ENCODE measurements around the gene PPP2R3B. TPM values are rescaled to one million over a fixed set of nuclear protein-coding genes. Genes with fewer than 3 reads are reported as not detected.
"Not testable (repeated sequence)": the region's sequence is repeated elsewhere in the genome, so short reads cannot be mapped to it uniquely, and the experiment has no call there.

The PPP2R3B gene
- total and polyA plus RNA-seq, 11 donors = 60.9 to 186 (median 113) TPM

DNA sequence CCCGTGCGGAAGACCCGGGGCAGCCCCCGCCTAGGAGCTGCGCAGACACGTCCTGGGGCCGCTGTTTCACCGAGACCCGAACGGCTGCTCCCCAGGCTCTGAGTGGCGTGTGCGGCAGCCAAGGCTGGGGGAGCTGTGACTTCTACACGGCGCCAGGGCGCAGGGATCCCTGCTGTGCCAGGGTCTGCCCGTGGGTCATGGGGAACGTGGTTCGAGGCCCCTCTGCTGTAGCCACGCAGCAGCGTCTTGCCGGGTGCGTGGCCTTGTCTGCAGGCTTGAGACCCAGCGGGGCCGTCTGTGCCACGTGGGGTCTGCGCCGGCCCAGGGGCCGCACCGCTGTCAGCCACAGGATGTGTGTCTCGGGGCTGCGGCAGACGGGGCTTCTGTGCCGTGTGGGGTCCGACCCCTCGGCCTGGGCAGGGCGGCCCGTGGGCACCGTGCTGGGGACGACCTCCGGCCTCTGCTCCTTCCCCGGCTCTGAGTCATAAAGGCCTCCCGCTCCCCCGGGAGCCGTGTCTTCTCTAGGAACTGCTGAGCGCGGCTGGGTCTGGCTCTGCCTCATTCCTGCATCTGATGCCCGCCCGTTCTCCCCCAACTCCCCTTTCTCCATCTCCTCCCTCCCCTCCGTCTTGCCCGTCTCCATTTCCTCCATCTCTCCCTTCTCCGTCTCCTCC, 55.4 kb downstream of the PPP2R3B start:
- TF ChIP-seq POLR2A (IDR thresholded peaks at IDR 0.05) = no peak
- TF ChIP-seq, protein P1, sequence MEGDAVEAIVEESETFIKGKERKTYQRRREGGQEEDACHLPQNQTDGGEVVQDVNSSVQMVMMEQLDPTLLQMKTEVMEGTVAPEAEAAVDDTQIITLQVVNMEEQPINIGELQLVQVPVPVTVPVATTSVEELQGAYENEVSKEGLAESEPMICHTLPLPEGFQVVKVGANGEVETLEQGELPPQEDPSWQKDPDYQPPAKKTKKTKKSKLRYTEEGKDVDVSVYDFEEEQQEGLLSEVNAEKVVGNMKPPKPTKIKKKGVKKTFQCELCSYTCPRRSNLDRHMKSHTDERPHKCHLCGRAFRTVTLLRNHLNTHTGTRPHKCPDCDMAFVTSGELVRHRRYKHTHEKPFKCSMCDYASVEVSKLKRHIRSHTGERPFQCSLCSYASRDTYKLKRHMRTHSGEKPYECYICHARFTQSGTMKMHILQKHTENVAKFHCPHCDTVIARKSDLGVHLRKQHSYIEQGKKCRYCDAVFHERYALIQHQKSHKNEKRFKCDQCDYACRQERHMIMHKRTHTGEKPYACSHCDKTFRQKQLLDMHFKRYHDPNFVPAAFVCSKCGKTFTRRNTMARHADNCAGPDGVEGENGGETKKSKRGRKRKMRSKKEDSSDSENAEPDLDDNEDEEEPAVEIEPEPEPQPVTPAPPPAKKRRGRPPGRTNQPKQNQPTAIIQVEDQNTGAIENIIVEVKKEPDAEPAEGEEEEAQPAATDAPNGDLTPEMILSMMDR (IDR thresholded peaks at IDR 0.05) = no peak
- Histone ChIP-seq H3K9me3 (no peaks in the 10 kb centered on the region), H3K36me3 (peaks cover 0 to 25% (median 12%) of the 10 kb centered on the region in 9 donors), H3K27me3 (peaks cover 0 to 15% (median 5%) of the 10 kb centered on the region in 9 donors), H3K4me1 (peaks cover 0 to 14% (median 8%) of the 10 kb centered on the region in 12 donors), H3K4me3 (peak overlapping the region in 10 of 12 donors; percentile 1 to 43 (median 21)), H3K27ac (no peak overlapping the region)
- peak in 2 of 5 donors; percentile 37 to 76 for DNase-seq
- intact Hi-C loops (cut with DNase I) = no loop called here
- peak in 3 of 4 donors; percentile 42 to 63 (median 54) for ATAC-seq
- WGBS, 4 donors = 3 to 29% (median 10%) methylated on average over 24 to 51 of the region's 51 CpGs

DNA sequence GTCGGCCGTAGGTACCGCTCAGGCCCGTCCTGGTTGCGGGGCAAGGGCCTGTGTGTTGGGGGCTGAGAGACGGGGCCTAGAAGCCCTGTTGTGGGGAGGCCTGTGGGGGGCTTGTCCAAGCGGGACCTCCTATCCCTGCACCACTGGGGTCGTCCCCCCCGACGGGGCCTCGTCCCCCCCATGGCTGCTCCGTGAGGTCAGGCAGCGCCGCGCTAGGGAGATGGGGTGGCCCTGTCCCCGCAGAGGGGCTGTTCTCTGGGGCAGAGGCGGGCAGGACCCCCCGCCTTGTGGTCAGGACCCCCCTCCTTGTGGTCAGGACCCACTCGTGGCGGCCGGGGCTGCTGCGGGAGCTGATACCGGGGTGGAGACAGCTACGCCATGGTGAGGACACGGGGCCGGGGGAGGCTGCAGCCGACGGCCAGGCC, 56.0 kb downstream of the PPP2R3B start:
- Histone ChIP-seq H3K27me3 (peaks cover 0 to 15% (median 5%) of the 10 kb centered on the region in 9 donors), H3K36me3 (peaks cover 0 to 25% (median 12%) of the 10 kb centered on the region in 9 donors), H3K4me1 (peaks cover 0 to 14% (median 8%) of the 10 kb centered on the region in 12 donors), H3K4me3 (peak overlapping the region in 8 of 12 donors; percentile 1 to 43 (median 26)), H3K27ac (no peak overlapping the region), H3K9me3 (no peaks in the 10 kb centered on the region)
- 13 to 22% (median 16%) methylated on average over 7 to 28 of the region's 28 CpGs; no CpG with 5 or more reads in 1 of the 4 donors for WGBS, 4 donors
- DNase-seq (peak in 2 of 5 donors; percentile 26 to 42), ATAC-seq (peak in 2 of 4 donors; percentile 3 to 16)
- intact Hi-C loops (cut with DNase I) = no loop called here
- TF ChIP-seq, protein P1 (IDR thresholded peaks at IDR 0.05) = no peak
- TF ChIP-seq POLR2A (IDR thresholded peaks at IDR 0.05) = no peak

DNA sequence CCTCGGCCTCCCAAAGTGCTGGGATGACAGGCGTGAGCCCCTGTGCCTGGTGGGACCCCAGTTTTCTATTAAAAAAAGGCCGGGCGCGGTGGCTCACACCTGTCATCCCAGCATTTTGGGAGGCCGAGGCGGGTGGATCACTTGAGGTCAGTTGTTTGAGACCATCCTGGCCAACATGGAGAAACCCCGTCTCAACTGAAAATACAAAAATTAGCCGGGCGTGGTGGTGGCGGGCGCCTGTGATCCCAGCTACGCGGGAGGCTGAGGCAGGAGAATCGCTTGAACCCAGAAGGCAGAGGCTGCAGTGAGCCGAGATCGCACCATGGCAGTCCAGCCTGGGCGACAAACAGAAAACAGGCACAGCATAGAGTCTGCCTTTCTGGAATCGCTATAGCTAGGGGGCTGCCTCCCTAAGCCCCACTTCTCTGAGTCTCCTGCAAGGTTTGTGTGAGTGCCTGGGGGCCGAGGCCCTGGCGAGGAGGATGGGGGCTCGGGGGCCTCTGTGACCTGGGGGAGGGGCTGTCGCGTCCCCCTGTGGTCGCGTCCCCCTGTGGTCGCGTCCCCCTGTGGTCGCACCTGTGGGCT, 56.5 kb downstream of the PPP2R3B start:
- H3K9me3 ChIP-seq; ATAC-seq; H3K27ac ChIP-seq; H3K4me3 ChIP-seq; intact Hi-C loops (cut with DNase I): not testable (repeated sequence)
- peak in 2 of 5 donors; percentile 5 to 33 for DNase-seq
- Histone ChIP-seq H3K36me3 (peaks cover 0 to 23% (median 12%) of the 10 kb centered on the region in 9 donors), H3K4me1 (peaks cover 0 to 14% (median 8%) of the 10 kb centered on the region in 12 donors), H3K27me3 (peaks cover 0 to 15% (median 5%) of the 10 kb centered on the region in 9 donors)
- WGBS, 4 donors = 67 to 91% (median 80%) methylated on average over 27 to 29 of the region's 29 CpGs

DNA sequence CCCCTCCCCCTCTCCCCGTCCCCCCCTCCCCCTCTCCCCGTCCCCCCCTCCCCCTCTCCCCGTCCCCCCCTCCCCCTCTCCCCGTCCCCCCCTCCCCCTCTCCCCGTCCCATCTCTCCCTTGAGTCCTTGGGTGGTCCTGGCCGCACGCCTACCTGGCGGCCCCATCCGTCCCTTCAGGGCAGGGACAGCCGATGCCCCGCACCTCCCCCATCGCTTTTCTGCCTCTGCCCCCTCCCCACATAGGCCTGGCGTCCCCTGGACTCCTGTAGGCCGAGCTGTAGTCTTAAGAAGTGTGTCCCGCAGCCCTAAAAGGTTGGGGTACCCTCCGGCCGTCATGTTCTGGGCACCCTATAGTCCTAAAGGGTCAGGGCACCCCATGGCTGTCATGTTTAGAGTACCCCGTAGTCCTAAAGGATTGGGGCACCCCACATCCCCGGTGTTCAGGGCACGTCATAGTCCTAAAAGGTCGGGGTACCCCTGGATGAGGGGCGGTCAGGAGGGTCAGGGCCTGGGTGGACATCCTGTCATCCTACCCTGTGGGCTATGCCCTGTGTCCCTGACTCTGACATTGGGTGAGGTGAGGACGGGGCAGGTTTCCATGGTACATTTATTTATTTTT, 57.3 kb downstream of the PPP2R3B start:
- H3K4me1 ChIP-seq = peaks cover 0 to 14% (median 8%) of the 10 kb centered on the region in 12 donors
- ATAC-seq (no peak), DNase-seq (peak in 2 of 5 donors; percentile 21 to 28)
- no peak overlapping the region for H3K4me3 ChIP-seq
- H3K27me3 ChIP-seq = peaks cover 0 to 20% (median 5%) of the 10 kb centered on the region in 9 donors
- intact Hi-C loops (cut with DNase I) = no loop called here
- WGBS, 4 donors = 82 to 92% (median 88%) methylated on average over 12 to 18 of the region's 23 CpGs
- H3K9me3 ChIP-seq = no peaks in the 10 kb centered on the region
- no peak overlapping the region for H3K27ac ChIP-seq
- peaks cover 0 to 18% (median 8%) of the 10 kb centered on the region in 9 donors for H3K36me3 ChIP-seq
- no peak for TF ChIP-seq POLR2A (IDR thresholded peaks at IDR 0.05)
- TF ChIP-seq, protein P1 (IDR thresholded peaks at IDR 0.05) = no peak

Measured in heart left ventricle (tissue), 16 donors.